HG03039 (cell line): ENCODE results near the gene AFF2.

Experiments
- ATAC-seq: cut with Tn5 transposase; IDR thresholded peaks from one replicate; pipeline ENCODE4 v1.9.1; 2021; ENCODE audit warnings: mild to moderate bottlenecking, moderate library complexity; ENCODE audit not compliant: unreplicated experiment

Gene AFF2

DNA sequence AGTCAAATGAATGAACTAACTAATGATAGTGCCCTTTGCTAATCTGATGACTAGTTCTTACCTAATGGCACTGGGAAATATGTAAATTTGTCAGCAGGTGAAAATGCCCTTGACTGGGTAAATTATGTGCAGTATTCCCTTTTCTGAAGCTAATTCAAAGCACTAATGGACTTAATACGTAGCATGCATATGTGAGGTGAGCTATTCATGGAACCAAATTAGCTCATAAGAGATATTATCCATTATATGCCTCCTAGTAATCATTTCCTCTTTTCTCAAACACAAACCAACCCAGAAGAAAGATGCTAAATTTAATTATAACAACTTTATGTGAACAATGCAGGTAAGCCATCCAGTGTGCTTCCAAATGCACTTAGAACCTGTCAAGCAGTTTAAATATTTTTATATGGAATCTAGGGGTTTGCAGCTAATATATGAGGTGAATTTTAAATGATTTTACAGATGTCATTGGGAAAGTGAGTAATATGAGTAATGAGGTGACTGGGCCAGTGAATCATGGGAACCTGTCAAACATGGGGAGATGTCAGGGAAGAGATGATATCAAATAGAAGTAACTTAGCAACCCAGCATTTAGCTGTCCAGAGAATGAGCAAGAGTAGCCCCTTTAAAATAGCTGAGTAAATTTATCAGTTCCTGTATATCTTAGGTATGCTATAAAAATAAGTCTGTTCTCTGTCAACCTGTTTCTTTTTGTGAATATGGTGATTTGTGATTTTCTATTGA is 315.0 kb downstream of the AFF2 start:
- no peak for ATAC-seq

- ATAC-seq, result no peak
Observed at GRCh38 chrX:148823986-148824385, 323.6 kb downstream of the AFF2 start.

- no peak for ATAC-seq
Observed at GRCh38 chrX:148825696-148826095, 325.3 kb downstream of the AFF2 start.

GRCh38 chrX:148836741-148837140 is 336.3 kb downstream of the AFF2 start:
- no peak for ATAC-seq

- ATAC-seq, result no peak
Observed at GRCh38 chrX:148850631-148851030, 350.2 kb downstream of the AFF2 start.

- ATAC-seq, result no peak
Observed at GRCh38 chrX:148854306-148854705, 353.9 kb downstream of the AFF2 start.

- ATAC-seq, result no peak
Observed at GRCh38 chrX:148856505-148856904, 356.1 kb downstream of the AFF2 start.

GRCh38 chrX:148865277-148866210 is 365.1 kb downstream of the AFF2 start:
- no peak for ATAC-seq

GRCh38 chrX:148867596-148867995 is 367.2 kb downstream of the AFF2 start:
- no peak for ATAC-seq

- no peak for ATAC-seq
Observed at GRCh38 chrX:148871422-148872160, 371.2 kb downstream of the AFF2 start.

- ATAC-seq, result no peak
Observed at GRCh38 chrX:148872161-148872535, 371.7 kb downstream of the AFF2 start.

GRCh38 chrX:148872881-148873280 is 372.5 kb downstream of the AFF2 start:
- ATAC-seq, result no peak

DNA sequence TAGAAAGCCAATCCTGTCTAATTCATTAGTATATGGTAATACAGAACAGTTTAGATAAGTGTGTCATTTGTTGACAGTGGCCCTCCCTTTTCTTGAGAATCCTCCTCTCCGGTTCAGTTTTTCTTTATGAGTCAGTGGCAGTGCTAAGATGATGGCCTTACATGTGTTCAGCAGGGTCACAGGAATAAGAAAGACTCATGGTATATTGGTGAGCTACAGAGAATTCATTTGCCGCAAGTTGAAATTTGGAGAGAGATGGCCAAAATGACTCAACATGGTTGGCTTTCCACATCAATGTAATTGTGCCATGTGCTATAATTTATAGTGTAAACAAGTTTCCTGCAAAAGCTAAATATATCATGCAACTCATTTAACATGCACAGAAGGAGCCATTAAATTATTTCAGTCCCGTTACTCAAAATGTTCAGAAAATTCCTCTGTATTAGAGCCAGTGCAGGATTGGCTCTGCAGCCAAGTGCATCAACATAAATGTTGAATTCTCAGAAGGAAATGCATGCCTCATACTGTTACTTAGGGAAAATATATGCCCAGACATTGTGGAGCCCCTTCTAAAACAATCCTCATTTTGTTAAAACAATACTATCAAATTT is 374.3 kb downstream of the AFF2 start:
- no peak for ATAC-seq

GRCh38 chrX:148878371-148878770 is 378.0 kb downstream of the AFF2 start:
- ATAC-seq, result no peak

GRCh38 chrX:148885203-148885602 is 384.8 kb downstream of the AFF2 start:
- ATAC-seq, result no peak

- ATAC-seq, result no peak
Observed at GRCh38 chrX:148893395-148893794, 393.0 kb downstream of the AFF2 start.

- ATAC-seq, result no peak
Observed at GRCh38 chrX:148902581-148902980, 402.2 kb downstream of the AFF2 start.

DNA sequence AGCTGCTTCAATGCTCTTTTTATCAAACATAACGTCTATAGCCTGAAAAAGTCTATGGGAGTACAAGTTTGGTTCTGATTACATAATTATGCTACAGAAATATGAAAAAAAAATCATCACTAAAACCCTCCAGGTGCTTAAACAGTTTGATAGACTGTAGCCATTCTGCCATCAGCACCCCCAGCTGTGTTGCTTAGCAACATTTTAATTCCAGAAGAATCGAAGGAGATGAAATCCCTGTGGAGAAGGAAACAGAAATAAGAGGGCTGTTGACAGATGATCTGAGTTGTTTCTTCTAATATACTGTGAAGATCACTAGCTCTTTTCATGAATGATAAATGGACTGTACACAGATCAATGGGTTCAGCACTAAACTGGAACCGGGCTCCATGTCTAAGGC is 402.8 kb downstream of the AFF2 start:
- no peak for ATAC-seq

DNA sequence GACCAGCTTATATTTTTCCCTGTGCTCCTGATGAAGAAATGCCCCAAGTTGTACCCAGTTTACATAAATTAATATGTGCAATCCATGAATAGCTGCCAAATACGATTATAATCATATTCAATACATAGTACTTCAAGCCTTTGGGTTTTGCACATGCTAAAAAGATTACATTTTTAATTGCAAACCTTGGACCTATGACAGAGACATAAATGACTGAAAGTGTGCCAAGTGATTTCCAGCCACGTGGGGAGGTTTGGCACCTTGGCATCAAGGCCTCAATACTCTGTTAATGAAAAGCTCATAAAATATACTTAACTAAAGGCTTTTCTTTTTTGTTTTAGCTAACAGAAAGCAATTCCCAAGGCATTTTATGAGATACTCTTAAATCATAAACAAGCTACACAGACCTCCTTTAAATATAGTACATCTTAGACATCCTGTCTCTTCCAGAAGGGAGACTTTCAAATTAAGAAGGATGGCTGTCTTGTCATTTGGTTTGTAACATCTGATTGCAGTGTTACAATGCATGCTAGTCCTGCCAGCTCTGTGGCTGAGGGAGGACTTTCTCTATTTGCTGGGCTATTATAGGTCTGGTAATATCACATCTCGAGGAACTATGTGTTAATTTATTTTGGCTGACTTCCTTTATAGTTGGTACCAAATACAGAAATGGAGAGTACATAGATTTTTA is 404.1 kb downstream of the AFF2 start:
- ATAC-seq, result no peak

DNA sequence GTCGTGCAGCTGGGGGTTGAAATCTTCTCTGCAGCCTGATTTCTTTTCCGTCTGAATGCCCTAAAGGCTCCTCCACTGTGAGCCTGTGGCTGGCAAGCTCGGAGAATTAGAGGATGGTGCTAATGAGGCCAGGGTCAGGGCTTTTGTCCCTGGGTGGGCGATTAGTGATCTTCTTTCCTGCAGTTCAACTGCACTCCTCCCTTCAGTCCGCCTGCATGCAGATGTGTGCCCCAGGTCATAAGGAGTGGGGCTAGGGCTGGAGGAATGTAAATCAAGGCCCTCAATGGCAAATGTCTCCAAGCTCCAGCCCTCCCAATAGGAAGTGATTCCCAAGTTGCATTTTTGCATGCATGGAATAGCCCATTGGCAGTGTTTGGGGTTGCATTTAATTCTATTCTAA is 405.0 kb downstream of the AFF2 start:
- no peak for ATAC-seq
